ENCODE results near the gene POU2F2. TPM values are rescaled to one million over a fixed set of nuclear protein-coding genes. Genes with fewer than 3 reads are reported as not detected.

The POU2F2 gene
- total RNA-seq, 4 donors from 2014 or later: 0.93 to 1.8 (median 1.5) TPM

DNA sequence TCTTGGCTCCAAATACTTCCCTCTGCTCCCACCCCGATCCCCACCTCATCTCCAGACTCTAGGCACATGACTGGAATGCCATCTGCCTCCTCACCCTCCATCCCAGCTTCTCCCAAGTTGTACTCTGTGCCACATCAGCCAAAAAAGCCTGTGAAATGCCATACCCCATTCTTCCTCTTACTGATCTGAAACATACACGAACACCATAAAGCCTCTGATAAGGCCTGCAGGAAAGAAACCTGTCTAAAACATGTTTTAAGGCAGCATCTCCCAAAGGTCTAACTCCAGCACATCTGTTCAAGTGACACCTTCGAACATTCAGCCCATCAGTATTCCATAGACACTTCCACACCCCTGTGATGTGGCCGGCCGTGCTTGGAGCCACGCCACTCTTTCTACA is 67.8 kb downstream of the POU2F2 start:
- H3K36me3 ChIP-seq: peaks cover 0 to 69% of the 10 kb centered on the region in 2 donors
- no peaks in the 10 kb centered on the region for H3K9me3 ChIP-seq
- peaks cover 0 to 28% (median 4%) of the 10 kb centered on the region in 3 donors for H3K4me1 ChIP-seq
- no peak for ATAC-seq
- WGBS, 2 donors (ENCODE audit: low coverage in 1 of 2): 65 to 93% methylated on average over 2 to 3 of the region's 6 CpGs
- no peak overlapping the region for H3K4me3 ChIP-seq
- no peaks in the 10 kb centered on the region for H3K27me3 ChIP-seq
- TF ChIP-seq POLR2A (IDR thresholded peaks at IDR 0.05): no peak
- no peak for TF ChIP-seq EP300 (IDR thresholded peaks at IDR 0.05)
- TF ChIP-seq, protein P1, sequence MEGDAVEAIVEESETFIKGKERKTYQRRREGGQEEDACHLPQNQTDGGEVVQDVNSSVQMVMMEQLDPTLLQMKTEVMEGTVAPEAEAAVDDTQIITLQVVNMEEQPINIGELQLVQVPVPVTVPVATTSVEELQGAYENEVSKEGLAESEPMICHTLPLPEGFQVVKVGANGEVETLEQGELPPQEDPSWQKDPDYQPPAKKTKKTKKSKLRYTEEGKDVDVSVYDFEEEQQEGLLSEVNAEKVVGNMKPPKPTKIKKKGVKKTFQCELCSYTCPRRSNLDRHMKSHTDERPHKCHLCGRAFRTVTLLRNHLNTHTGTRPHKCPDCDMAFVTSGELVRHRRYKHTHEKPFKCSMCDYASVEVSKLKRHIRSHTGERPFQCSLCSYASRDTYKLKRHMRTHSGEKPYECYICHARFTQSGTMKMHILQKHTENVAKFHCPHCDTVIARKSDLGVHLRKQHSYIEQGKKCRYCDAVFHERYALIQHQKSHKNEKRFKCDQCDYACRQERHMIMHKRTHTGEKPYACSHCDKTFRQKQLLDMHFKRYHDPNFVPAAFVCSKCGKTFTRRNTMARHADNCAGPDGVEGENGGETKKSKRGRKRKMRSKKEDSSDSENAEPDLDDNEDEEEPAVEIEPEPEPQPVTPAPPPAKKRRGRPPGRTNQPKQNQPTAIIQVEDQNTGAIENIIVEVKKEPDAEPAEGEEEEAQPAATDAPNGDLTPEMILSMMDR (IDR thresholded peaks at IDR 0.05): no peak
- TF ChIP-seq POLR2AphosphoS5 (IDR thresholded peaks at IDR 0.05): no peak
- no peak overlapping the region for H3K27ac ChIP-seq

DNA sequence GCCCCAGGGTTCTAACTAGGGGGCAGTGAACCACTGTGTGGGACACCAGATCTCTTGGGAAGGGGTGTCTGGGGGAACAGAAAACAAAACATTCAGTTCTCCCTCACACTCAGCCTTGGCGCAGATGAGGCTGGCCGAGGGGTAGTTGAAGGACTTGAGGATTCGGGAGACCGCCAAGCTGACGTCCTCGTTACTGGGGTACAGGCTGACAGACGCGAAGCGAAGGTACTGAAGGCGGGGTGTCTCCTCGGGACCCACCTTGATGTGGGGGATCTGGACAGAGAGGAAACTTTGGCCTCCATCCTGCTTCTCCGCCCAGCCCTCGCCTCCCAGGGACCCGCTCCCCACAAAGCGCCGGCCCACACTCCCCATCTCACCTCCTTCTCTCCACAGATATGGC is 69.9 kb downstream of the POU2F2 start:
- Histone ChIP-seq H3K4me1 (peaks cover 0 to 7% (median 0%) of the 10 kb centered on the region in 3 donors), H3K27me3 (no peaks in the 10 kb centered on the region), H3K4me3 (no peak overlapping the region), H3K36me3 (peaks cover 0 to 89% of the 10 kb centered on the region in 2 donors), H3K9me3 (no peaks in the 10 kb centered on the region), H3K27ac (no peak overlapping the region)
- 90 to 94% methylated on average over 2 to 14 of the region's 16 CpGs for WGBS, 2 donors (ENCODE audit: low coverage in 1 of 2)
- ATAC-seq: no peak
- TF ChIP-seq EP300 (IDR thresholded peaks at IDR 0.05) (no peak), POLR2A (IDR thresholded peaks at IDR 0.05) (no peak), POLR2AphosphoS5 (IDR thresholded peaks at IDR 0.05) (no peak)
- TF ChIP-seq, protein P1 (IDR thresholded peaks at IDR 0.05): no peak

DNA sequence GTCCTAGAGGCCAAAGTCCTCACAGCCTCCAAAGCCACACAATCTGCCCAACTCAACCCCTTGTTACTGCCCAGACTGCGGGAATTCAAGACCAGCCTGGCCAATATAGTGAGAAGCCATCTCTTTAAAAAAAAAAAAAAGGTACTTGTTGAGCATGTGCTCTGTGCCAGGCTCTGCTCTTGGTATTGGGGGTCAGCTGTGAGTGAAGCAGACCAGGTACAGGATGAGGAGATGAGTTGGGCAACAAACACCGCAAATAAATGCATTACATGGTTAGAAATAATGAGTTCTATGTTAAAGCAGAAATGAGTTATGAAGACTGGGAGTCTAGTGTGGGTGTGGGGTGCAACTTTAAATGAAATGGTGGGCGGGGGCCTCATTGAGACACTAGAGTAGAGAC is 72.1 kb downstream of the POU2F2 start:
- ATAC-seq: no peak
- H3K4me3 ChIP-seq: no peak overlapping the region
- H3K4me1 ChIP-seq: no peaks in the 10 kb centered on the region
- 94 to 97% methylated on average over 2 to 3 of the region's 3 CpGs for WGBS, 2 donors (ENCODE audit: low coverage in 1 of 2)
- no peaks in the 10 kb centered on the region for H3K9me3 ChIP-seq
- peaks cover 0 to 100% of the 10 kb centered on the region in 2 donors for H3K36me3 ChIP-seq
- no peak overlapping the region for H3K27ac ChIP-seq
- no peaks in the 10 kb centered on the region for H3K27me3 ChIP-seq
- TF ChIP-seq EP300 (IDR thresholded peaks at IDR 0.05): no peak
- TF ChIP-seq, protein P1 (IDR thresholded peaks at IDR 0.05): no peak
- no peak for TF ChIP-seq POLR2A (IDR thresholded peaks at IDR 0.05)
- no peak for TF ChIP-seq POLR2AphosphoS5 (IDR thresholded peaks at IDR 0.05)

DNA sequence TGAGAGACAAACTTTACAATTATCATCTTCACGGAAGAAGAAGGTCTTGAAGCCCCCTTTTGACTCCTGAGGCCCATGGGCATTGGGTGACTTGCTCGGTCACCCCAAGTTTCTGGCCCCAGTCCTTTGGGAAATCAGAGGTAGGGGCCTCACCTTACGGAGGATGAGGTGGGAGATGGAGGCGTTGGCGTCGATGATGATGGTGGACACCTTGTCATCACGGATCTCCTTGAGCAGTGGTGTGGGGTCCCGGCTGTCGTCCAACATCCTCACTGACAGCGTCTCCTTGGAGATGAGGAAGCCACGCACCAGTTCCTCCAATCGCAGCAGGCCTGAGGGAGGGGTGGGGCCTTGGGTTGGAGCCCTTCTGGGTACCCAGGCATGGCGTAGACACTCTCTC is 73.0 kb downstream of the POU2F2 start:
- Histone ChIP-seq H3K4me3 (no peak overlapping the region), H3K9me3 (no peaks in the 10 kb centered on the region), H3K27ac (no peak overlapping the region), H3K4me1 (no peaks in the 10 kb centered on the region), H3K27me3 (no peaks in the 10 kb centered on the region), H3K36me3 (peaks cover 0 to 100% of the 10 kb centered on the region in 2 donors)
- WGBS, 2 donors (ENCODE audit: low coverage in 1 of 2): 88 to 89% methylated on average over 3 to 5 of the region's 13 CpGs
- TF ChIP-seq POLR2AphosphoS5 (IDR thresholded peaks at IDR 0.05) (no peak), POLR2A (IDR thresholded peaks at IDR 0.05) (no peak)
- TF ChIP-seq, protein P1 (IDR thresholded peaks at IDR 0.05): no peak
- ATAC-seq: no peak

DNA sequence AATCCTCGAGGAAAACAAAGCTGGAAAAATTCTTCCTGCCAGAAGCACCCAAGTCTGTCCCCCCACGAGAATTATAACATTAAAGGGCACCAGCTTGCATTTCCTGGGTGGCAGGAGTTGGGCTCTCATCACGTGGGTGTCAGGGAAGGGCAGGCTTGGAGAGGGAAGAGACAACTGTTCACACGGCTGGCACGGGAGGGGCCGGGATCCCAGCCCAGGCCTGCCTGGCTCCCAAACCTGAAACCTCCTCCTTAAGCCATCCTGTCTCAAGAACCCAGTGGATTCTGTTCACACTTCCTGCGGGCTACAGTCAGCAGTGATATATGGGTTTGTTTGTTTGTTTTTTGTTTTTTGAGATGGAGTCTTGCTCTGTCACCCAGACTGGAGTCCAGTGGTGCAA is 74.4 kb downstream of the POU2F2 start:
- TF ChIP-seq EP300 (IDR thresholded peaks at IDR 0.05): no peak
- TF ChIP-seq POLR2A (IDR thresholded peaks at IDR 0.05): no peak
- TF ChIP-seq, protein P1 (IDR thresholded peaks at IDR 0.05): no peak
- TF ChIP-seq POLR2AphosphoS5 (IDR thresholded peaks at IDR 0.05): no peak
- WGBS, 2 donors (ENCODE audit: low coverage in 1 of 2): 65 to 86% methylated on average over 2 to 4 of the region's 7 CpGs
- H3K9me3 ChIP-seq: no peaks in the 10 kb centered on the region
- H3K4me3 ChIP-seq: no peak overlapping the region
- H3K4me1 ChIP-seq: no peaks in the 10 kb centered on the region
- no peak overlapping the region for H3K27ac ChIP-seq
- no peak for ATAC-seq
- H3K36me3 ChIP-seq: peaks cover 0 to 100% of the 10 kb centered on the region in 2 donors
- no peaks in the 10 kb centered on the region for H3K27me3 ChIP-seq
